HEK293 (cell line): ENCODE results near the gene ID1.

ENCODE experiments used
- CTCF ChIA-PET: fragments of 350-600 bp; formaldehyde crosslinking; extraction: SDS; loops from one replicate; lab custom pipeline; 2021; ENCODE audit warnings: antibody characterized with exemption; lab: Yijun Ruan, JAX
- POLR2A ChIA-PET: fragments of 300-600 bp; formaldehyde crosslinking; extraction: SDS; loops from one replicate; lab custom pipeline; 2020; ENCODE audit warnings: antibody characterized with exemption, inconsistent platforms; lab: Yijun Ruan, JAX
- H3K27ac ChIP-seq: fragments of 200-500 bp; sonication (Bioruptor generic); 2 replicates; pipeline ENCODE4 v1.5.1; 2014; ENCODE audit warnings: low read depth, low read length, control low read depth, inconsistent platforms; ENCODE audit errors: extremely low read depth
- H3K36me3 ChIP-seq, 2 experiments: fragments of 200-500 bp in 1 of 2; sonication (Bioruptor generic) in 1 of 2; 1 replicate in 1 of 2; 2 replicates in 1 of 2; pipeline ENCODE4 v1.5.1; 2014 to 2017; ENCODE audit warnings: inconsistent platforms in 2 of 2, low read length in 2 of 2; ENCODE audit not compliant: control insufficient read depth in 2 of 2, insufficient read depth in 1 of 2
- H3K4me1 ChIP-seq: fragments of 200-500 bp; sonication (Bioruptor generic); 2 replicates; pipeline ENCODE4 v1.5.1; 2014; ENCODE audit warnings: mild to moderate bottlenecking, low read length, inconsistent platforms; ENCODE audit not compliant: control insufficient read depth, insufficient read depth
- H3K4me3 ChIP-seq: 2 replicates; pipeline ENCODE4 v1.5.1; 2011; ENCODE audit warnings: low read depth, mild to moderate bottlenecking, control low read depth, low read length, moderate library complexity
- H3K9me3 ChIP-seq: fragments of 200-500 bp; sonication (Bioruptor generic); 2 replicates; pipeline ENCODE4 v1.5.1; 2014; ENCODE audit warnings: low read depth, low read length, inconsistent platforms; ENCODE audit not compliant: control insufficient read depth, insufficient read depth
- BCL11B ChIP-seq: fragments of 450-650 bp; formaldehyde crosslinking; IDR thresholded peaks from 2 replicates; pipeline ENCODE4 v1.5.1; 2016; ENCODE audit warnings: low read depth, missing biosample characterization, missing genetic modification characterization
- FEZF1 ChIP-seq: fragments of 450-650 bp; formaldehyde crosslinking; IDR thresholded peaks from 2 replicates; pipeline ENCODE4 v1.5.1; 2016; ENCODE audit warnings: missing biosample characterization, missing genetic modification characterization
- IKZF3 ChIP-seq: fragments of 450-650 bp; IDR thresholded peaks from 2 replicates; pipeline ENCODE4 v1.5.0; 2018; ENCODE audit warnings: missing biosample characterization, mild to moderate bottlenecking, missing genetic modification characterization, moderate library complexity
- KLF10 ChIP-seq: fragments of 450-650 bp; IDR thresholded peaks from 2 replicates; pipeline ENCODE4 v1.5.1; 2018; ENCODE audit warnings: missing biosample characterization, mild to moderate bottlenecking, missing genetic modification characterization
- MZF1 ChIP-seq: fragments of 450-650 bp; formaldehyde crosslinking; IDR thresholded peaks from 2 replicates; pipeline ENCODE4 v1.5.1; 2017; ENCODE audit warnings: missing biosample characterization, missing genetic modification characterization, borderline replicate concordance
- SCRT2 ChIP-seq: fragments of 450-650 bp; formaldehyde crosslinking; IDR thresholded peaks from 2 replicates; pipeline ENCODE4 v1.5.1; 2016; ENCODE audit warnings: missing biosample characterization, missing genetic modification characterization
- TCF7L2 ChIP-seq: IDR thresholded peaks from 2 replicates; pipeline ENCODE4 v1.6.1; 2011; ENCODE audit warnings: low read depth, mild to moderate bottlenecking, inconsistent platforms, low read length, moderate library complexity, borderline replicate concordance
- TRIM28 ChIP-seq: IDR thresholded peaks from 2 replicates; pipeline ENCODE4 v1.6.1; 2011; ENCODE audit warnings: low read length, control low read depth, borderline replicate concordance
- WT1 ChIP-seq: fragments of 450-650 bp; formaldehyde crosslinking; IDR thresholded peaks from 2 replicates; pipeline ENCODE4 v1.5.1; 2016; ENCODE audit warnings: missing biosample characterization, missing genetic modification characterization
- ZFP3 ChIP-seq: fragments of 450-650 bp; formaldehyde crosslinking; IDR thresholded peaks from 2 replicates; pipeline ENCODE4 v1.5.1; 2016; ENCODE audit warnings: low read depth, missing biosample characterization, missing genetic modification characterization
- ZNF140 ChIP-seq: fragments of 450-650 bp; formaldehyde crosslinking; IDR thresholded peaks from 2 replicates; pipeline ENCODE4 v1.5.1; 2016; ENCODE audit warnings: missing biosample characterization, missing genetic modification characterization
- ZNF175 ChIP-seq: fragments of 450-650 bp; formaldehyde crosslinking; IDR thresholded peaks from 2 replicates; pipeline ENCODE4 v1.5.1; 2016; ENCODE audit warnings: missing biosample characterization, missing genetic modification characterization
- ZNF239 ChIP-seq: fragments of 450-650 bp; formaldehyde crosslinking; IDR thresholded peaks from 2 replicates; pipeline ENCODE4 v1.5.1; 2016; ENCODE audit warnings: missing biosample characterization, missing genetic modification characterization
- ZNF24 ChIP-seq: fragments of 450-650 bp; formaldehyde crosslinking; IDR thresholded peaks from 2 replicates; pipeline ENCODE4 v1.5.1; 2016; ENCODE audit warnings: missing biosample characterization, missing genetic modification characterization
- ZNF335 ChIP-seq: fragments of 450-650 bp; formaldehyde crosslinking; conservative IDR thresholded peaks from 2 replicates; pipeline ENCODE4 v1.5.1; 2016; ENCODE audit warnings: missing biosample characterization, missing genetic modification characterization
- ZNF394 ChIP-seq: fragments of 450-650 bp; formaldehyde crosslinking; IDR thresholded peaks from 2 replicates; pipeline ENCODE4 v1.5.1; 2016; ENCODE audit warnings: missing biosample characterization, missing genetic modification characterization, mild to moderate bottlenecking, moderate library complexity, borderline replicate concordance
- ZNF416 ChIP-seq: fragments of 450-650 bp; formaldehyde crosslinking; IDR thresholded peaks from 2 replicates; pipeline ENCODE4 v1.5.1; 2016; ENCODE audit warnings: missing biosample characterization, missing genetic modification characterization
- ZNF530 ChIP-seq: fragments of 450-650 bp; formaldehyde crosslinking; IDR thresholded peaks from 2 replicates; pipeline ENCODE4 v1.5.1; 2016; ENCODE audit warnings: low read depth, missing biosample characterization, missing genetic modification characterization
- ZNF596 ChIP-seq: fragments of 450-650 bp; IDR thresholded peaks from 2 replicates; pipeline ENCODE4 v1.5.0; 2018; ENCODE audit warnings: missing biosample characterization, mild to moderate bottlenecking, missing genetic modification characterization, moderate library complexity
- ZNF621 ChIP-seq: fragments of 450-650 bp; formaldehyde crosslinking; IDR thresholded peaks from 2 replicates; pipeline ENCODE4 v1.5.1; 2017; ENCODE audit warnings: missing biosample characterization, missing genetic modification characterization
- ZNF660 ChIP-seq: fragments of 450-650 bp; IDR thresholded peaks from 2 replicates; pipeline ENCODE4 v1.5.1; 2018; ENCODE audit warnings: missing biosample characterization, mild to moderate bottlenecking, missing genetic modification characterization
- ZNF664 ChIP-seq: fragments of 450-650 bp; formaldehyde crosslinking; IDR thresholded peaks from 2 replicates; pipeline ENCODE4 v1.5.1; 2016; ENCODE audit warnings: missing biosample characterization, missing genetic modification characterization
- ZNF792 ChIP-seq: fragments of 450-650 bp; formaldehyde crosslinking; IDR thresholded peaks from 2 replicates; pipeline ENCODE4 v1.5.1; 2016; ENCODE audit warnings: missing biosample characterization, missing genetic modification characterization
- ZNF830 ChIP-seq: fragments of 450-650 bp; IDR thresholded peaks from 2 replicates; pipeline ENCODE4 v1.5.0; 2018; ENCODE audit warnings: missing biosample characterization, missing genetic modification characterization, low read depth, mild to moderate bottlenecking, moderate library complexity
- ZSCAN30 ChIP-seq: fragments of 450-650 bp; IDR thresholded peaks from 2 replicates; pipeline ENCODE4 v1.5.1; 2018; ENCODE audit warnings: missing biosample characterization, mild to moderate bottlenecking, missing genetic modification characterization, moderate library complexity
- TF ChIP-seq, protein P1 (sequence below): fragments of 450-650 bp; formaldehyde crosslinking; IDR thresholded peaks from 2 replicates; pipeline ENCODE4 v1.5.1; 2016; ENCODE audit warnings: missing biosample characterization, missing genetic modification characterization
- TF ChIP-seq, protein P2 (sequence below): fragments of 450-650 bp; formaldehyde crosslinking; IDR thresholded peaks from 2 replicates; pipeline ENCODE4 v1.5.1; 2016; ENCODE audit warnings: missing biosample characterization, missing genetic modification characterization, borderline replicate concordance
- TF ChIP-seq, protein P3 (sequence below): fragments of 450-650 bp; formaldehyde crosslinking; IDR thresholded peaks from 2 replicates; pipeline ENCODE4 v1.5.1; 2017; ENCODE audit warnings: missing biosample characterization, missing genetic modification characterization
- TF ChIP-seq, protein P4 (sequence below): fragments of 450-650 bp; formaldehyde crosslinking; IDR thresholded peaks from 2 replicates; pipeline ENCODE4 v1.5.1; 2016; ENCODE audit warnings: missing biosample characterization, missing genetic modification characterization

ID1 gene

DNA sequence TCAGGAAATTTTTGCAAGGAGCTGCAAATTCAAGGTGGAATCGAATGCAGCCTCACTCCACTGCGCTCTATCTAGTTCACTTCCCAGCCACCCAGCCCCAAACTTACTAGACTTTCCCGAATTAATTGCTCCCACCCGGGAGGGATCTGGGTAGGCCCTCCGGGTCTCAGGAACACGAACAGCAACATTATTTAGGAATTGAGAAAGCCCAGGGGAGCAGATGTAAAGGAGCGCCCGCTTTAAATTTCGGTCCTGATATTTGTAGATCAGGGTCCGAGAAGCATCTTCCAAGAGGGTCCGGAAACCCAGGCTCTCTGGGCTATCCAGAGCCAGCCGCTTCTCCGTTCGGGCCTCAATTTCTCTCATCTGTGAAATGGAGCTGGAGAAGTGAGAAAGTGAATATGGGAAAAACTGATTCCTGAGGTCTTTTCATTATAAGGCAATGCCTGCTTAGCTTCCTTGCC is 490 bp upstream of the ID1 start:
- peaks cover 15% of the 10 kb centered on the region for H3K4me1 ChIP-seq
- TF ChIP-seq ZNF660 (tag by site-specific recombination) (no peak), ZNF530 (tag by site-specific recombination) (no peak), WT1 (tag by site-specific recombination) (no peak), ZSCAN30 (peak; percentile 48; the same call in 1 of the 2 replicates), ZNF140 (tag by site-specific recombination) (no peak), ZNF394 (peak; percentile 27; the same call in 1 of the 2 replicates), BCL11B (tag by site-specific recombination) (no peak), TRIM28 (0 out of 2 replicates have a peak, but pooled peaks have one; percentile 8), ZNF664 (tag by site-specific recombination) (no peak), FEZF1 (tag by site-specific recombination) (no peak), ZFP3 (tag by site-specific recombination) (no peak), ZNF596 (0 out of 2 replicates have a peak, but pooled peaks have one; percentile 38), SCRT2 (tag by site-specific recombination) (no peak), IKZF3 (tag by site-specific recombination) (peak; percentile 58), ZNF621 (tag by site-specific recombination) (no peak), ZNF416 (tag by site-specific recombination) (no peak), ZNF24 (0 out of 2 replicates have a peak, but pooled peaks have one; percentile 36), ZNF175 (tag by site-specific recombination) (no peak), ZNF239 (tag by site-specific recombination) (no peak), KLF10 (tag by site-specific recombination) (peak; percentile 23; the same call in 1 of the 2 replicates), TCF7L2 (0 out of 2 replicates have a peak, but pooled peaks have one; percentile 9), ZNF335 (tag by site-specific recombination) (0 out of 2 replicates have a peak, but pooled peaks have one; percentile 0), MZF1 (tag by site-specific recombination) (peak; percentile 34; the same call in 1 of the 2 replicates), ZNF830 (tag by site-specific recombination) (no peak), ZNF792 (tag by site-specific recombination) (no peak)
- TF ChIP-seq, protein P1, sequence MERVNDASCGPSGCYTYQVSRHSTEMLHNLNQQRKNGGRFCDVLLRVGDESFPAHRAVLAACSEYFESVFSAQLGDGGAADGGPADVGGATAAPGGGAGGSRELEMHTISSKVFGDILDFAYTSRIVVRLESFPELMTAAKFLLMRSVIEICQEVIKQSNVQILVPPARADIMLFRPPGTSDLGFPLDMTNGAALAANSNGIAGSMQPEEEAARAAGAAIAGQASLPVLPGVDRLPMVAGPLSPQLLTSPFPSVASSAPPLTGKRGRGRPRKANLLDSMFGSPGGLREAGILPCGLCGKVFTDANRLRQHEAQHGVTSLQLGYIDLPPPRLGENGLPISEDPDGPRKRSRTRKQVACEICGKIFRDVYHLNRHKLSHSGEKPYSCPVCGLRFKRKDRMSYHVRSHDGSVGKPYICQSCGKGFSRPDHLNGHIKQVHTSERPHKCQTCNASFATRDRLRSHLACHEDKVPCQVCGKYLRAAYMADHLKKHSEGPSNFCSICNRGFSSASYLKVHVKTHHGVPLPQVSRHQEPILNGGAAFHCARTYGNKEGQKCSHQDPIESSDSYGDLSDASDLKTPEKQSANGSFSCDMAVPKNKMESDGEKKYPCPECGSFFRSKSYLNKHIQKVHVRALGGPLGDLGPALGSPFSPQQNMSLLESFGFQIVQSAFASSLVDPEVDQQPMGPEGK (tag by site-specific recombination), result no peak
- TF ChIP-seq, protein P2, sequence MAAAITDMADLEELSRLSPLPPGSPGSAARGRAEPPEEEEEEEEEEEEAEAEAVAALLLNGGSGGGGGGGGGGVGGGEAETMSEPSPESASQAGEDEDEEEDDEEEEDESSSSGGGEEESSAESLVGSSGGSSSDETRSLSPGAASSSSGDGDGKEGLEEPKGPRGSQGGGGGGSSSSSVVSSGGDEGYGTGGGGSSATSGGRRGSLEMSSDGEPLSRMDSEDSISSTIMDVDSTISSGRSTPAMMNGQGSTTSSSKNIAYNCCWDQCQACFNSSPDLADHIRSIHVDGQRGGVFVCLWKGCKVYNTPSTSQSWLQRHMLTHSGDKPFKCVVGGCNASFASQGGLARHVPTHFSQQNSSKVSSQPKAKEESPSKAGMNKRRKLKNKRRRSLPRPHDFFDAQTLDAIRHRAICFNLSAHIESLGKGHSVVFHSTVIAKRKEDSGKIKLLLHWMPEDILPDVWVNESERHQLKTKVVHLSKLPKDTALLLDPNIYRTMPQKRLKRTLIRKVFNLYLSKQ (tag by site-specific recombination), result no peak
- TF ChIP-seq, protein P3, sequence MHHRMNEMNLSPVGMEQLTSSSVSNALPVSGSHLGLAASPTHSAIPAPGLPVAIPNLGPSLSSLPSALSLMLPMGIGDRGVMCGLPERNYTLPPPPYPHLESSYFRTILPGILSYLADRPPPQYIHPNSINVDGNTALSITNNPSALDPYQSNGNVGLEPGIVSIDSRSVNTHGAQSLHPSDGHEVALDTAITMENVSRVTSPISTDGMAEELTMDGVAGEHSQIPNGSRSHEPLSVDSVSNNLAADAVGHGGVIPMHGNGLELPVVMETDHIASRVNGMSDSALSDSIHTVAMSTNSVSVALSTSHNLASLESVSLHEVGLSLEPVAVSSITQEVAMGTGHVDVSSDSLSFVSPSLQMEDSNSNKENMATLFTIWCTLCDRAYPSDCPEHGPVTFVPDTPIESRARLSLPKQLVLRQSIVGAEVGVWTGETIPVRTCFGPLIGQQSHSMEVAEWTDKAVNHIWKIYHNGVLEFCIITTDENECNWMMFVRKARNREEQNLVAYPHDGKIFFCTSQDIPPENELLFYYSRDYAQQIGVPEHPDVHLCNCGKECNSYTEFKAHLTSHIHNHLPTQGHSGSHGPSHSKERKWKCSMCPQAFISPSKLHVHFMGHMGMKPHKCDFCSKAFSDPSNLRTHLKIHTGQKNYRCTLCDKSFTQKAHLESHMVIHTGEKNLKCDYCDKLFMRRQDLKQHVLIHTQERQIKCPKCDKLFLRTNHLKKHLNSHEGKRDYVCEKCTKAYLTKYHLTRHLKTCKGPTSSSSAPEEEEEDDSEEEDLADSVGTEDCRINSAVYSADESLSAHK (tag by site-specific recombination), result no peak
- TF ChIP-seq, protein P4, sequence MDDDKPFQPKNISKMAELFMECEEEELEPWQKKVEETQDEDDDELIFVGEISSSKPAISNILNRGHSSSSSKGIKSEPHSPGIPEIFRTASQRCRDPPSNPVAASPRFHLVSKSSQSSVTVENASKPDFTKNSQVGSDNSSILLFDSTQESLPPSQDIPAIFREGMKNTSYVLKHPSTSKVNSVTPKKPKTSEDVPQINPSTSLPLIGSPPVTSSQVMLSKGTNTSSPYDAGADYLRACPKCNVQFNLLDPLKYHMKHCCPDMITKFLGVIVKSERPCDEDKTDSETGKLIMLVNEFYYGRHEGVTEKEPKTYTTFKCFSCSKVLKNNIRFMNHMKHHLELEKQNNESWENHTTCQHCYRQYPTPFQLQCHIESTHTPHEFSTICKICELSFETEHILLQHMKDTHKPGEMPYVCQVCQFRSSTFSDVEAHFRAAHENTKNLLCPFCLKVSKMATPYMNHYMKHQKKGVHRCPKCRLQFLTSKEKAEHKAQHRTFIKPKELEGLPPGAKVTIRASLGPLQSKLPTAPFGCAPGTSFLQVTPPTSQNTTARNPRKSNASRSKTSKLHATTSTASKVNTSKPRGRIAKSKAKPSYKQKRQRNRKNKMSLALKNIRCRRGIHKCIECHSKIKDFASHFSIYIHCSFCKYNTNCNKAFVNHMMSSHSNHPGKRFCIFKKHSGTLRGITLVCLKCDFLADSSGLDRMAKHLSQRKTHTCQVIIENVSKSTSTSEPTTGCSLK (tag by site-specific recombination), result no peak
- ChIA-PET CTCF (interaction anchor here (0.6 to 26.4 kb wide), 7 partner anchors 8 to 190 kb away, joined by 3 to 1204 read pairs (median 3); no protein-coding TSS in a partner anchor), POLR2A (interaction anchor here (0.5 to 8.7 kb wide), 18 partner anchors 8 to 134 kb away, joined by 3 to 255 read pairs (median 10); partner anchors contain the start of genes BCL2L1 and TPX2)
- peak overlapping the region; percentile 80 for H3K27ac ChIP-seq
- H3K9me3 ChIP-seq, result no peaks in the 10 kb centered on the region
- H3K4me3 ChIP-seq, result peak overlapping the region; percentile 45
- peaks cover 0 to 17% of the 10 kb centered on the region in 2 experiments; a peak in 1 of 3 replicates for H3K36me3 ChIP-seq
